OCI-LY3 (cell line): ENCODE results near the gene SLMAP.

Source experiments
- H2AFZ ChIP-seq: fragments of 200-600, 300-600 bp; shearing (Covaris generic); 2 replicates; pipeline ENCODE4 v1.6.0; 2014; ENCODE audit warnings: antibody characterized with exemption, low read depth, low read length
- H3K27ac ChIP-seq: fragments of 200-600, 300-600 bp; sonication (generic); 2 replicates; pipeline ENCODE4 v1.5.1; 2014; ENCODE audit warnings: mild to moderate bottlenecking, low read length, moderate library complexity, mixed read lengths
- H3K27me3 ChIP-seq: fragments of 200-600, 300-600 bp; sonication (generic); 2 replicates; pipeline ENCODE4 v1.6.1; 2014; ENCODE audit warnings: low read depth, low read length, mixed read lengths
- H3K36me3 ChIP-seq: fragments of 200-600, 300-600 bp; sonication (generic); replicated peaks from 2 replicates; pipeline ENCODE3; 2014; ENCODE audit warnings: low read depth, low read length, mixed read lengths
- H3K4me1 ChIP-seq: fragments of 300-600, 200-600 bp; sonication (generic); 2 replicates; pipeline ENCODE4 v1.6.1; 2014; ENCODE audit warnings: low read length, mixed read lengths
- H3K4me2 ChIP-seq: fragments of 200-600, 300-600 bp; sonication (generic); 2 replicates; pipeline ENCODE4 v1.6.1; 2014; ENCODE audit warnings: low read length, mixed read lengths
- H3K4me3 ChIP-seq: fragments of 300-600, 200-600 bp; sonication (generic); 2 replicates; pipeline ENCODE4 v1.5.1; 2014; ENCODE audit warnings: antibody characterized with exemption, mild to moderate bottlenecking, low read length, moderate library complexity
- H3K79me2 ChIP-seq: fragments of 300-600, 200-600 bp; shearing (Covaris generic); 2 replicates; pipeline ENCODE4 v1.6.1; 2014; ENCODE audit warnings: mild to moderate bottlenecking, low read length, mixed read lengths
- H3K9ac ChIP-seq: fragments of 300-600, 200-600 bp; shearing (Covaris generic); 2 replicates; pipeline ENCODE4 v1.6.0; 2014; ENCODE audit warnings: mild to moderate bottlenecking, low read length, moderate library complexity
- H3K9me3 ChIP-seq: fragments of 200-600, 300-600 bp; shearing (Covaris generic); 2 replicates; pipeline ENCODE4 v1.6.1; 2014; ENCODE audit warnings: low read length, mixed read lengths; ENCODE audit not compliant: insufficient read depth
- H4K20me1 ChIP-seq: fragments of 200-600, 300-600 bp; sonication (generic); 2 replicates; pipeline ENCODE4 v1.6.1; 2016; ENCODE audit warnings: low read length, mixed read lengths; ENCODE audit not compliant: insufficient read depth
- CTCF ChIP-seq: fragments of 200-600, 300-600 bp; sonication (generic); IDR thresholded peaks from 2 replicates; pipeline ENCODE4 v1.5.1; 2014; ENCODE audit warnings: antibody characterized with exemption, low read length, low read depth
- EZH2phosphoT487 ChIP-seq: fragments of 200-600 bp; shearing (Covaris generic); IDR thresholded peaks from 2 replicates; pipeline ENCODE4 v1.6.1; 2018; ENCODE audit warnings: antibody characterized with exemption, mixed run types, low read depth

Gene SLMAP

GRCh38 chr3:57953576-57953975, 197.5 kb downstream of the SLMAP start:
- Histone ChIP-seq H3K4me1 (peaks cover 9% of the 10 kb centered on the region), H3K27ac (no peak overlapping the region)

GRCh38 chr3:57956119-57956832, 200.2 kb downstream of the SLMAP start:
- H3K4me1 ChIP-seq, result peaks cover 18% of the 10 kb centered on the region
- no peak overlapping the region for H3K27ac ChIP-seq

More at GRCh38 chr3:57953576-57953975, 197.5 kb downstream of the SLMAP start:
- H3K79me2 ChIP-seq, result no peaks in the 10 kb centered on the region
- no peak overlapping the region for H3K9ac ChIP-seq
- no peaks in the 10 kb centered on the region for H3K36me3 ChIP-seq
- no peak overlapping the region for H3K4me2 ChIP-seq
- H2AFZ ChIP-seq, result no peak overlapping the region
- TF ChIP-seq CTCF (no peak), EZH2phosphoT487 (no peak)
- no peaks in the 10 kb centered on the region for H3K9me3 ChIP-seq
- H3K4me3 ChIP-seq, result no peak overlapping the region
- no peaks in the 10 kb centered on the region for H4K20me1 ChIP-seq
- H3K27me3 ChIP-seq, result no peaks in the 10 kb centered on the region

GRCh38 chr3:57956833-57957174, 200.7 kb downstream of the SLMAP start:
- no peak for TF ChIP-seq CTCF
- TF ChIP-seq EZH2phosphoT487, result no peak
- H3K79me2 ChIP-seq, result no peaks in the 10 kb centered on the region
- no peak overlapping the region for H3K4me2 ChIP-seq
- H3K27ac ChIP-seq, result no peak overlapping the region
- H3K4me1 ChIP-seq, result peaks cover 18% of the 10 kb centered on the region
- H3K4me3 ChIP-seq, result no peak overlapping the region
- H3K36me3 ChIP-seq, result no peaks in the 10 kb centered on the region
- no peaks in the 10 kb centered on the region for H3K9me3 ChIP-seq
- no peaks in the 10 kb centered on the region for H4K20me1 ChIP-seq
- H2AFZ ChIP-seq, result no peak overlapping the region
- no peaks in the 10 kb centered on the region for H3K27me3 ChIP-seq
- no peak overlapping the region for H3K9ac ChIP-seq

More at GRCh38 chr3:57956119-57956832, 200.2 kb downstream of the SLMAP start:
- Histone ChIP-seq H3K4me3 (no peak overlapping the region), H3K27me3 (no peaks in the 10 kb centered on the region), H3K9me3 (no peaks in the 10 kb centered on the region), H4K20me1 (no peaks in the 10 kb centered on the region), H3K79me2 (no peaks in the 10 kb centered on the region), H3K4me2 (no peak overlapping the region), H3K9ac (no peak overlapping the region), H2AFZ (no peak overlapping the region), H3K36me3 (no peaks in the 10 kb centered on the region)
- TF ChIP-seq EZH2phosphoT487, result no peak
- no peak for TF ChIP-seq CTCF

GRCh38 chr3:57957824-57958223, 201.7 kb downstream of the SLMAP start:
- Histone ChIP-seq H3K36me3 (no peaks in the 10 kb centered on the region), H3K9me3 (no peaks in the 10 kb centered on the region), H3K4me3 (no peak overlapping the region), H3K27ac (no peak overlapping the region), H4K20me1 (no peaks in the 10 kb centered on the region), H3K27me3 (no peaks in the 10 kb centered on the region), H2AFZ (no peak overlapping the region), H3K4me1 (peaks cover 18% of the 10 kb centered on the region), H3K4me2 (no peak overlapping the region), H3K79me2 (no peaks in the 10 kb centered on the region), H3K9ac (no peak overlapping the region)
- TF ChIP-seq EZH2phosphoT487, result no peak
- no peak for TF ChIP-seq CTCF
